ENCODE measurements around the gene FMNL1.

GRCh38 chr17:45290269-45290765 is 68.6 kb downstream of the FMNL1 start:
- no peak for TF ChIP-seq CTCF (IDR thresholded peaks at IDR 0.05; ENCODE audit: low read depth, low read length, missing input control)
- no peak for TF ChIP-seq RAD21 (IDR thresholded peaks at IDR 0.05)
- no peak for TF ChIP-seq JUND (IDR thresholded peaks at IDR 0.05)
- no peak for TF ChIP-seq EGR1 (IDR thresholded peaks at IDR 0.05; ENCODE audit: low read depth in 2 of 2)
- TF ChIP-seq GABPA (IDR thresholded peaks at IDR 0.05 in 1 of 2, conservative IDR thresholded peaks at IDR 0.05 in 1 of 2) = no peak
- no peak for TF ChIP-seq SP1 (IDR thresholded peaks at IDR 0.05)
- no peak for TF ChIP-seq YY1 (IDR thresholded peaks at IDR 0.05)
- TF ChIP-seq ATF3 (IDR thresholded peaks at IDR 0.05) = no peak
- no peak for TF ChIP-seq RXRA (IDR thresholded peaks at IDR 0.05)
- no peak for TF ChIP-seq MAX (IDR thresholded peaks at IDR 0.05)
- no peak for TF ChIP-seq TAF1 (conservative IDR thresholded peaks at IDR 0.05)
- TF ChIP-seq FOXA1 (IDR thresholded peaks at IDR 0.05) = no peak

Data from liver (tissue), 3 donors.